NCI-H128 (cell line): ENCODE results near the gene DAD1.
"Not testable (repeated sequence)": the region's sequence is repeated elsewhere in the genome, so short reads cannot be mapped to it uniquely, and the experiment has no call there.

Source experiments
- DNase-seq: peaks from one replicate; lab custom pipeline; 2025; ENCODE audit not compliant: unreplicated experiment; lab: John Stamatoyannopoulos, UW

The DAD1 gene

GRCh38 chr14:22569106-22569736 is 19.8 kb downstream of the DAD1 start:
- no peak for DNase-seq

GRCh38 chr14:22567437-22567836 is 21.6 kb downstream of the DAD1 start:
- DNase-seq: no peak

- DNase-seq: no peak
Measured at GRCh38 chr14:22566845-22567244, 22.2 kb downstream of the DAD1 start.

GRCh38 chr14:22566266-22566665 is 22.8 kb downstream of the DAD1 start:
- DNase-seq: not testable (repeated sequence)

GRCh38 chr14:22565391-22565945 is 23.6 kb downstream of the DAD1 start:
- DNase-seq: no peak

DNA sequence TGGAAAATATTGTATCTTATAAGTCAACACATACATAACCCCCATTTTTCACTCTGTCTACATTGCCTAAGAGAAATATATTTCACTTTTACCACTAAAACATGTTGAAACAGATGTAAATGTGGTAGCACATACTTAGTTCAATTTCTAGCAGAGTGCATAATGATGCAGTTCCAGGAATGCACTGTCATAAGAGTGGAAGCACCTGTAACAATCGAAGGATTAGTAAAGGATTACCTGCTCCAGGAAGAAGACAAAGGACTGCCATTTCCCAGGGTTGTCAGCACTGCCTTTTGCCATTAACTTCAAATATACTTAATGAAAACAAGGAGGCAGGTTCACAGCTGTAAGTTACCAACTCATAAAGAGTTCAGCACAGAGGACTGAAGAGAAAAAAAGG is 24.6 kb downstream of the DAD1 start:
- no peak for DNase-seq

- DNase-seq: no peak
Measured at GRCh38 chr14:22563987-22564386, 25.0 kb downstream of the DAD1 start.

GRCh38 chr14:22561661-22562579 is 27.1 kb downstream of the DAD1 start:
- DNase-seq: no peak

DNA sequence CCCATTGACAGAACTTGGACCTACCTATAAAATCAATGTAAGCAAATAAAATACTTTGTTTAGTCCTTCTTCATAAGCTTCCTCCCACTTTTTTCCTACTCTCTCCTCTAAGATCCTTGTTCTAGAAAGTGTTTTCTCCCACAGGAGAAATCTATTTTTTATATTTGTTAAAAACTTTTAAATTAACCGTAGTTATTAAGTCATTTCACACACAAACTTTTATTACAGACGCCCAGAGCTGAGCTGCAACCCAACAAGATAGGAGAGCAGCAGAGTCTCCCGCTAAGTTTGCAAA is 27.7 kb downstream of the DAD1 start:
- DNase-seq: no peak

GRCh38 chr14:22560662-22561365 is 28.2 kb downstream of the DAD1 start:
- DNase-seq: no peak

- no peak for DNase-seq
Measured at GRCh38 chr14:22559041-22559440, 30.0 kb downstream of the DAD1 start.

DNA sequence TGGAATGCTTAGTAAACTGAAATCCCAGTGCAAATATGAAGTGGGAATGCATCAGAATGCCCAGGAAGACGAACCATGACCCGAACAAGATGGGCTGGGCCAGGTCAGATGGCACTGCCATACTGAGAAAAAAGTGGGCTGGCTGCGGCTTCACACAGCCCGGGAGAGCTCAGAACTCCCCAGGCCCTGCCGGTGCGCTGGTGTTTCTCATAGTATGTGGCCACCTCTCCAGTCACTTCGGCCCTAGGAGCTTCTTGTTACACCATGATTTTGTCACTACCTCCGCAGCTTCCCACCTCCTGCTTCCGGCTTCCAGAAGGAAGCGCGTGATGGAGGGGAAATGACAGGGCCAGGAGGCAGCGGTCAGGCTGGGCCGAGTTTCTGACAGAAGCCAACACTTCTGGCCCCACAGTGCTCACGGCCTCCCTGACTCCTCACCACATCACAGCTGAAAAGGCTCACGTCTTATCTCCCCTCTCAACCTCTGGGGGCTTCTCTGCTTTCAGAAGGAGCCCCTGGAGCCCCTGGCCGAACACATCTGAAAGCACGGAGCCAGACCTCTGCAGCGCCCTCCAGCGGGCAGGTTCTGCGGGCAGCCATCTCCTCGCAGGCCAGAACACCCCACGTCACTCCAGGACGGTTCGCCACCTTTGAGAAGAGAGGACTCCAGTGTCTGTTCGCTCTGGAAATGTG is 30.7 kb downstream of the DAD1 start:
- DNase-seq: no peak

- DNase-seq: no peak
Measured at GRCh38 chr14:22557846-22558220, 31.2 kb downstream of the DAD1 start.

DNA sequence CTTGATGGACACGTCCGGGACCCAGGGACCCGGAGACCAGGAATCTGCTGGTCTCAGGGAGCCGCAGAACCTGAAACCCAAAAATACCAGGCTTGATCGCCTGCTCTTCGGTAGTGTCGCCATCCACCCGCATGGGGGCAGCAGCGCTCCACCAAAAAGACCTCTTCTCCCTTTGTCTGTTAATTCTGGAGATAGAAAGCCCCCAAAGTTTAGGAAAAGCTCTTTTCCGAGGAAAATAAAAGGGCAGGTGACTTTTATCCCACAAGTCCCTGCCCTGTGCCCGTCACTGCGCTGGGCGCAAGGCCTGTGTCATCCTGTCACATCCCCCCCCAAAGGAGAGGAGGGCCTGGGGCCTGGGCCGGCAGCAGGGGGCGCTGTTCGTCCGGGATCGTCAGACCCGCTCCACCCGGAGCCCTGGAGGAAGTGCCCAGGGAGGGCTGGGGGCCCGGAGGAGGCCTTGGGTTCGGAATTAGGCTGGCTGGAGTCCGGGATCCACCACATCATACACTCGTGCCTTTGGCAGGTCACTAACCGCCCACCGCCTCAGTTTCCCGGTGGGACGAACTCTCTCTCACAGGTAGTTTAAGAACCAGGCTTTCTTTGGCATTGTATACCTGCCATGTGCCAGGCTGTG is 31.9 kb downstream of the DAD1 start:
- DNase-seq: peak; percentile 45

DNA sequence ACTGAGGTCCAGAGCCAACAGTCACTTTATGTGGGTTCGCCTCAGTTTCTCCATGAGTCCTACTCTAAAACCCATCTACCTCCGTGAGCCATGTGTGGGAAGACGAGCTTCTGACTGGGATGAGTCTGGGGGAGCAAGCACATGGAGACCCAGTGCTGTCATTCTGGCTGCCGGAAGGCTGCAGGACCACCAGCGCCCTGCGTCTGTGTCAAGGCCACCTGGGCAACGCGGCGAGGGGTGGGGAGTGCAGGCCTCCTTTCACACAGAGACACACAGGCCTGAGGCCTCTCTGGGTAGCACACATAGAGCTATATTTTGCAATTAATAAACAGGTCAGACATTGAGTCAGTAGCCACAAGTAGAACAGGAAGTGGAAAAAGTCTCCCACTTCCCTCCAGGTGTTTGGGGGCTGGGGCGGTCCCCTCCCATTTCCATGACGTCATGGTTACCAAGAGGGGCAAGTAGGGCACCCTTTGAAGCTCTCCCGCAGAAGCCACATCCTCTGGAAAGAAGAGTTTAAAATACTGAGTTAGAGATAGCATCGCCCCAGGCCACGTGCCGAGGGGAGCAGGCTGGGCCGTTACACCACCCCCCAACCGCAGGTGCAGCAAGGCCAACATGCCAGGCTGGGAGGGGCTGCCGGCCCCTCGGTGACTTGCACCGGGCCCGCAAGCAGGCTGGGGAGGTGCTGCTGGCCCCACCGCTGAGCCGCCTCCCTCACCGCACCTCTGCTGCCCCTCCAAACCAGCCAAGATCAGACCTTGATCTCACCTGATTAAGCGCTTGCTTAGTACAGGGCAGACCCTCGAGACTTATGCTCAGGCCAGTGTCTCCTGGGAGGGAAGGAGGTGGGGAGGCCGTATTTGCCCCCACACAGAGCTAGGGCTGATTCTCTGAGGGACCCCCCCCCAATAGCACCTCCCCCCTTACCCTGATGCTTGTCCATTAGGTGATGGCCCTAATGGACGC is 32.7 kb downstream of the DAD1 start:
- DNase-seq: no peak

- no peak for DNase-seq
Measured at GRCh38 chr14:22555384-22556011, 33.5 kb downstream of the DAD1 start.

- no peak for DNase-seq
Measured at GRCh38 chr14:22554498-22555383, 34.3 kb downstream of the DAD1 start.

- DNase-seq: not testable (repeated sequence)
Measured at GRCh38 chr14:22553861-22554497, 35.0 kb downstream of the DAD1 start.
